ENCODE results near the gene MAPT. TPM values are rescaled to one million over a fixed set of nuclear protein-coding genes. Genes with fewer than 3 reads are reported as not detected.
"Not testable (repeated sequence)": the region's sequence is repeated elsewhere in the genome, so short reads cannot be mapped to it uniquely, and the experiment has no call there.

MAPT gene
- total RNA-seq, 2 donors from 2014 or later: 4.4 to 5.7 TPM

DNA sequence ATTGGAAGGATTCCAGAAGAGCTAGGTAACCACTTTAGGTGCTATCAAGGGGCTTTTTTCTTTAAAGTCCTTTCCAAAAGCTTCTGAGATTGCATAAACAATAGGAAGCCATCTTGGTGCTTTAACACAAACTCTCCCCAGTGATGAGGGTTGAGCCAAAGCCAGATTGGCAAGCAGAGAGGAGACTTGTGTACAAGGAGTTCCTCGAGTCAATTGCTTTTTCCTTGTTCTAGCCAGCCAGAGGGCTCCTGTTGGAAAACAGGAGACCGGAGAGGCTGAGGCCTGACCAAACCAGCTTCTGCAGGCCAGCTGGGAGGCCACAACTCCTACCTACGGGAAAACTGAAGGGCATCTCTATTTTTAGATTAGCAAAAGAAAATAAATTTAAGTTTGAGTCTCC lies 46.5 kb downstream of the MAPT start:
- DNase-seq (ENCODE audit: low spot score): peak; percentile 45
- intact Hi-C loops (cut with DNase I): no loop called here

DNA sequence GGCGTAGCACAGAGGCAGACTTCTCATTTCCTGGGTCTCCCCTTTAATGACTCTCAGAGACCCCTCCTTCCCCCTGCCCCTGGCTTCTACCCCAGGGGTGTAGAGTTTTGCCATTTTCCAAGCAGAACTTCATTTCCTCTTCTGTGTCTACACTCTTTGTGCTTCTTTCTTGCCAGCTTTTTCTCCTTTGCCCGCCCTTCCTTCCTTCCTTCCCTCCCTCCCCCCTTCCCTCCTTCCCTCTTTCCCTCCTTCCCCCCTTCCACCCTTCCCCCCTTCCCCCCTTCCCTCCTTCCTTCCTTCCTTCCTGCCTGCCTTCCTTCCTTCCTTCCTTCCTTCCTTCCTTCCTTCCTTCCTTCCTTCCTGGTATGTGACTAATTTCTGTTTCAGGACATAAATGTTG lies 47.0 kb downstream of the MAPT start:
- intact Hi-C loops (cut with DNase I): no loop called here
- DNase-seq (ENCODE audit: low spot score): no peak

GRCh38 chr17:45942284-45942683 lies 47.9 kb downstream of the MAPT start:
- intact Hi-C loops (cut with DNase I): no loop called here
- peak; percentile 82 for DNase-seq (ENCODE audit: low spot score)

DNA sequence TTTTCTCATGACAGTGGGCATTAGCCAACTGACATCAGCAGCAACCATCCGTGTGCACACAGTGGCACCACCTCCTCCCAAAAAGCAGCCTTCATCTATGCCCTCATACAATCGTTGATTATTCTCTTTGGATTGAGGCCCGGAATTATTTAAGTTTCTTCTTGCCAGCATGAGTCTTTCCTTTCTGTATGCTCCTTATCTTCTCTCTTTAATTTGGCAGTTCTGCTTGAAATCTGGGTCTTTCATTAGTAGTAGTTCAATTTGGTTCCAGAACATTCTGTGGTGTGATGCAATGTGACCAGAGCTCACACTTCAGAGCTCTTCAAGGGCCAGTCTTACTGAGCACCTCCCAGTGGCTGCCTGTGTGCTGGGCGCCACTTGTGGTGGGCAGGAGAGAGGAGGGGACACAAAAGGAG lies 52.5 kb downstream of the MAPT start:
- intact Hi-C loops (cut with DNase I): no loop called here
- DNase-seq (ENCODE audit: low spot score): no peak

GRCh38 chr17:45948498-45948880 lies 54.1 kb downstream of the MAPT start:
- intact Hi-C loops (cut with DNase I): no loop called here
- DNase-seq (ENCODE audit: low spot score): no peak

GRCh38 chr17:45948881-45949624 lies 54.7 kb downstream of the MAPT start:
- DNase-seq (ENCODE audit: low spot score): peak; percentile 92
- intact Hi-C loops (cut with DNase I): no loop called here

DNA sequence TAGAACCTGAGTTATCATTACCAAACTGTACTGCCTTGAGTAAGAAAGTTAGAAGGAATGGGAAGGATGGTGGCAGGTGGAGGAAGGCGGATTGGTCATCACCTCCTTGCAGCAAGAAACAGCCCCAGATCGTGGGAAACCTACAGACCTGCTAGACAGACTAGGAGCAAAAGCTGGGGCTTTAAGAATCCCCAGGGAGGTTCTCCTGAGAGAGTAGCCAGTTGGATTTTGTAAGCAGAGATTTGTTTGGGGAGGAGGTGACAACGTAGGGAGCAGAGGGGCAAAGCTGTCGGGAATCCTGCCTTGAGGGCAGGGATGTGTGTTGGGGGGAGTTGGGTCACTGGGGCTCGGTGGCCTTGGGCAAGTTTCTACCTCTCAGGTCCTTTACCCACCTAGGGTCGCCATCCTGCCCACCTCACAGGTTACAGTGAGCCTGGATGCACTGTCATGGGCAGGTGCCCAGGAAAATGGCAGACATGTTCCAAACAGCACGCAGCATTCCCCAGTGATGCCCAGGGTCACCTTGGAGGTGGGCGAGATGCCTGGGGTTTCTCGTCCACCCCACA lies 55.5 kb downstream of the MAPT start:
- no peak for DNase-seq (ENCODE audit: low spot score)
- intact Hi-C loops (cut with DNase I): no loop called here

DNA sequence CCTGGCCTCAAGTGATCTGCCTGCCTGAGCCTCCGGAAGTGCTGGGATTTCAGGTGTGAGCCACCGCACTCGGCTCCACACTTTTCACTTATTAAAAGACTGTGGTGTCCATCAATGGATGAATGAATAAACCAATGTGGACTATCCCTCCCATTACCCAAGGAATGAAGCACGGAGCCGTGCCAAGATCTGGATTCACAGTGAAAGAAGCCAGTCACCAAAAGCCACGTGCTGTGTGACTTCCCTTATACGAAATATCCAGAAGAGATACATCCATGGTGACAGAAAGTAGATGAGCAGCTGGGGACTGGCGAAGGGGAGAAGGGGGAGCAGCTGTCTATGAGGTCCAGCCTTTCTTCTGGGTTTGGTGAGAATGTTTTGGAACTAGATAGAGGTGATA lies 56.5 kb downstream of the MAPT start:
- no peak for DNase-seq (ENCODE audit: low spot score)
- intact Hi-C loops (cut with DNase I): no loop called here

DNA sequence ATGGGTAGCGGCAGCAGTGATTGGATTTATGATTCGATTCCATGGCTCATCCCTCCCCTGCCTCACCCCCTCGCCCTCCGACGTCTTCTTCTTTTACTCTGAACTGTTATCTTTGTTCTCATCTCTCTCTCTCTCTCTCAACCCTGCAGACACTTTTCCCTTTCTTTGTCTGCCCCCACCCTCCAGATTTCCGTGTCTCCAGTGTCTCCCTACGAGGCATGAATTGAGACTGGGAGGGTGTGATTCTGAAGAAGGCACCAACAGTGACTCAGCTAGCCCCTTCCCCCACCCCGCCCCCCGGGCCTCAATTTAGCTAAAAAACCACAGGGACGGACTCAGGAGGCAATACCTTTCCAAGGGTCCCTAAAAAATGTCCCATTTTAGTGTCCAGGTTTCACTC lies 57.0 kb downstream of the MAPT start:
- intact Hi-C loops (cut with DNase I): no loop called here
- DNase-seq (ENCODE audit: low spot score): no peak

- intact Hi-C loops (cut with DNase I): no loop called here
- DNase-seq (ENCODE audit: low spot score): no peak
Measured at GRCh38 chr17:45951941-45952340, 57.6 kb downstream of the MAPT start.

DNA sequence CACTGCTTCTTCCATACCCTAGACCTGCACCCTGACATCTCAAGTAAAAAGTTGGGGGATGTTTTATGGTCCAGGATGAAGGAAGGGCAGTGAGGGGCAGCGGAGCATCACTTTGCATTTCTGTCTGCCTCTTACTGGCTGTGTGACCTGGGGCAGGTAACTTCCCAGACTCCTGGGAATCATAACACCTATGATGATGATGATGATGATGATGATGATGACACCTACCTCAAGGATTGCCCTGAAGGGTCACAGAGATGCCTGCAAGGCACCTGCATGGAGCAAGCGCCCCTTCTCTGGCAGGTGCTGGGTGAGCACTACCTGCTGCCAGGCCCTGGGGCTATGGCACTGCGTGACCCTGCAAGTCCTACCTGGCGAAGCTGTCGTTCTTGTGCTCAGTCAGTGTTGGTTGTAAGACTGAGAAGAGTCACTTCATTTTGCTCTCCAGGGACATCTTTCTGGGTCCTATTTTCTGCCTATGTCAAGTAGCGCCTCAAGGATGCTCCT lies 58.5 kb downstream of the MAPT start:
- intact Hi-C loops (cut with DNase I): no loop called here
- DNase-seq (ENCODE audit: low spot score): peak; percentile 48

- DNase-seq (ENCODE audit: low spot score): no peak
- intact Hi-C loops (cut with DNase I): no loop called here
Measured at GRCh38 chr17:45953561-45953960, 59.2 kb downstream of the MAPT start.

DNA sequence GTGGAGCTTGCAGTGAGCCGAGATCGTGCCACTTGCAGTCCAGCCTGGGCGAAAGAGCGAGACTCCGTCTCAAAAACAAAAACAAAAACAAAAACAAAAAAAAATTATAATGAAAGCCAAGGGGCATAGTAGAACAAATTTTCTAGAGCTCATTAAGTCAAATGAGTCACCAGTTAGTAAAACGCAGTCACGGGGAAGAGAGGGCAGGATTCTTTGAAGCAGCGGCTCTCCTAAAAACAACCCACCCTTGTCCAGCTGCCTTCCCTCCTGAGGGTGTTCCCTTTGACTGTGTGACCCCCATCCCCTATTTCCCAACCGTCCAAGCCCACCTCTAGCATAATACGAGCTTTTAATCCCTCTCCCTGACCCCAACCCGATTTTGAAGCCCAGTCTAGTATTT lies 60.6 kb downstream of the MAPT start:
- no peak for DNase-seq (ENCODE audit: low spot score)
- intact Hi-C loops (cut with DNase I): no loop called here

DNA sequence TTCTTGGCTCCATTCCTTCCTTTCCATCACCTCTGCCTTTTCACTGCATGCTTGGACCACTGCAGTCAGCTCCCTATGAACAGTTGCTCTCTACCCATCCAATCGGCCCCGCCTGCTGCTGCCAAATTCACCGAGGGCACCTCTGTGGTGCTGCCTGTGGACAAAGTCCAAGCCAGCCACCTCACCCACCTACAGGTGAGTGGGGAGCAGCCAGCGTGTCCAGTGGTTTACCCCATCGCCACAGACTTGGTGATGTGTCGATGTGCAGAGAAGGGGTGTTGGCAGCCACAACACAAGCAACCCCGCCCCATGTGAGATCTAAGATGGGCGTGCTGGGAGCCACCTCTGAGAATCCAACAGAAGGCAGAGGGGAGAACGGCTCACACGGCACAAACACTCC lies 61.0 kb downstream of the MAPT start:
- no peak for DNase-seq (ENCODE audit: low spot score)

GRCh38 chr17:45956090-45956489 lies 61.7 kb downstream of the MAPT start:
- intact Hi-C loops (cut with DNase I): no loop called here
- DNase-seq (ENCODE audit: low spot score): peak; percentile 62

More for the DNA sequence above, 61.0 kb downstream of the MAPT start:
- intact Hi-C loops (cut with DNase I): no loop called here

DNA sequence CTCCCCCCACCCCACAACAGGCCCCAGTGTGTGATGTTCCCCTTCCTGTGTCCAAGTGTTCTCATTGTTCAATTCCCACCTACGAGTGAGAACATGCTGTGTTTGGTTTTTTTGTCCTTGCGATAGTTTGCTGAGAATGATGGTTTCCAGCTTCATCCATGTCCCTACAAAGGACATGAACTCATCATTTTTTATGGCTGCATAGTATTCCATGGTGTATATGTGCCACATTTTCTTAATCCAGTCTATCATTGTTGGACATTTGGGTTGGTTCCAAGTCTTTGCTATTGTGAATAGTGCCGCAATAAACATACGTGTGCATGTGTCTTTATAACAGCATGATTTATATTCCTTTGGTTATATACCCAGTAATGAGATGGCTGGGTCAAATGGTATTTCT lies 62.4 kb downstream of the MAPT start:
- intact Hi-C loops (cut with DNase I); DNase-seq (ENCODE audit: low spot score): not testable (repeated sequence)

GRCh38 chr17:45958307-45958706 lies 64.0 kb downstream of the MAPT start:
- intact Hi-C loops (cut with DNase I): no loop called here
- no peak for DNase-seq (ENCODE audit: low spot score)

GRCh38 chr17:45958994-45959665 lies 64.8 kb downstream of the MAPT start:
- intact Hi-C loops (cut with DNase I): no loop called here
- DNase-seq (ENCODE audit: low spot score): peak; percentile 14

DNA sequence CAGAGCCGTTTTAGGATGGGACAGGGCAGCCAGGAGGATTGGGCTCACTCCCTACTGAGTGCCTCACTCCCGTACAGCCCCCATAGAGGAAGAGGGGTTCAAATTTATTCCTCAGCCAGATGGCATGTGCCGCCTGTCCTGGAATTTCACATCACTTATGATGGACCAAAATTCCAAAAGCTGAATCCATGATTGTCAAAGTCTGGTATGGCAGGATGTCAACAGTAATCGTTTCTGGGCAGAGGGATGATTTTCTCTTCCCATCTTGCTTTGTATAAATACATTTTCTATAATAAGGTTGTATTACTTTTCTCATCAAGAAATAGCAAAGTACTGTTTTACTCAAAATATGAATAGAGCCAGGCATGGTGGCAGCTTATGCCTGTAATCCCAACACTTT lies 66.0 kb downstream of the MAPT start:
- no peak for DNase-seq (ENCODE audit: low spot score)
- intact Hi-C loops (cut with DNase I): no loop called here

GRCh38 chr17:45961206-45961605 lies 66.9 kb downstream of the MAPT start:
- intact Hi-C loops (cut with DNase I): no loop called here
- DNase-seq (ENCODE audit: low spot score): peak; percentile 40
